Duodenal mucosa (tissue), 2 donors: ENCODE measurements around the gene MOK.
"Not testable (repeated sequence)": the region's sequence is repeated elsewhere in the genome, so short reads cannot be mapped to it uniquely, and the experiment has no call there.

Experiments
- H3K27ac ChIP-seq: one replicate; pipeline ENCODE4 v1.7.0; 2013; ENCODE audit warnings: low read depth, low read length
- H3K27me3 ChIP-seq, 2 donors: one replicate each; pipeline ENCODE4 v1.7.0; 2013; ENCODE audit warnings: low read length in 2 of 2, control low read depth in 1 of 2; ENCODE audit not compliant: insufficient read depth in 2 of 2, control insufficient read depth in 1 of 2
- H3K36me3 ChIP-seq, 2 donors: one replicate each; pipeline ENCODE4 v1.7.0; 2013; ENCODE audit warnings: low read length in 2 of 2, control low read depth in 1 of 2; ENCODE audit not compliant: insufficient read depth in 2 of 2, control insufficient read depth in 1 of 2
- H3K4me1 ChIP-seq, 2 donors: one replicate each; pipeline ENCODE4 v1.7.0; 2013; ENCODE audit warnings: low read length in 2 of 2, control low read depth in 1 of 2; ENCODE audit not compliant: insufficient read depth in 2 of 2, control insufficient read depth in 1 of 2
- H3K4me3 ChIP-seq, 2 donors: one replicate each; pipeline ENCODE4 v1.7.0; 2013; ENCODE audit warnings: low read length in 2 of 2, low read depth in 1 of 2
- H3K9ac ChIP-seq, 2 donors: one replicate each; pipeline ENCODE4 v1.7.0; 2013; ENCODE audit warnings: low read length in 2 of 2, low read depth in 1 of 2
- H3K9me3 ChIP-seq, 2 donors: one replicate each; pipeline ENCODE4 v1.7.0; 2013; ENCODE audit warnings: low read length in 2 of 2, control low read depth in 1 of 2; ENCODE audit not compliant: control insufficient read depth in 1 of 2

Gene MOK

GRCh38 chr14:102342238-102342637 is 37.3 kb upstream of the MOK start:
- no peaks in the 10 kb centered on the region for H3K9me3 ChIP-seq
- no peaks in the 10 kb centered on the region for H3K27me3 ChIP-seq
- H3K9ac ChIP-seq, result no peak overlapping the region
- no peak overlapping the region for H3K27ac ChIP-seq
- no peak overlapping the region for H3K4me3 ChIP-seq
- H3K4me1 ChIP-seq, result no peaks in the 10 kb centered on the region
- H3K36me3 ChIP-seq, result peaks cover 28 to 69% of the 10 kb centered on the region in 2 donors

- Histone ChIP-seq H3K27me3 (no peaks in the 10 kb centered on the region), H3K4me1 (no peaks in the 10 kb centered on the region), H3K4me3 (no peak overlapping the region), H3K9me3 (no peaks in the 10 kb centered on the region), H3K36me3 (peaks cover 28 to 67% of the 10 kb centered on the region in 2 donors), H3K27ac (no peak overlapping the region), H3K9ac (no peak overlapping the region)
These were observed 36.6 kb upstream of the MOK start for GRCh38 chr14:102341566-102341965.

GRCh38 chr14:102338724-102339123 is 33.8 kb upstream of the MOK start:
- H3K9ac ChIP-seq, result no peak overlapping the region
- H3K27me3 ChIP-seq, result no peaks in the 10 kb centered on the region
- H3K27ac ChIP-seq, result no peak overlapping the region
- peaks cover 12 to 54% of the 10 kb centered on the region in 2 donors for H3K36me3 ChIP-seq
- no peaks in the 10 kb centered on the region for H3K4me1 ChIP-seq
- no peak overlapping the region for H3K4me3 ChIP-seq
- no peaks in the 10 kb centered on the region for H3K9me3 ChIP-seq

GRCh38 chr14:102335163-102335562 is 30.2 kb upstream of the MOK start:
- Histone ChIP-seq H3K4me3 (no peak overlapping the region), H3K27ac (no peak overlapping the region), H3K4me1 (no peaks in the 10 kb centered on the region), H3K36me3 (peaks cover 0 to 42% of the 10 kb centered on the region in 2 donors), H3K9me3 (no peaks in the 10 kb centered on the region), H3K9ac (no peak overlapping the region), H3K27me3 (no peaks in the 10 kb centered on the region)

GRCh38 chr14:102333795-102334705 is 29.1 kb upstream of the MOK start:
- no peak overlapping the region for H3K4me3 ChIP-seq
- no peaks in the 10 kb centered on the region for H3K4me1 ChIP-seq
- H3K9me3 ChIP-seq, result no peaks in the 10 kb centered on the region
- peaks cover 0 to 40% of the 10 kb centered on the region in 2 donors for H3K36me3 ChIP-seq
- no peak overlapping the region for H3K27ac ChIP-seq
- H3K9ac ChIP-seq, result no peak overlapping the region
- H3K27me3 ChIP-seq, result no peaks in the 10 kb centered on the region

GRCh38 chr14:102333390-102333789 is 28.4 kb upstream of the MOK start:
- H3K4me3 ChIP-seq, result no peak overlapping the region
- H3K36me3 ChIP-seq, result peaks cover 0 to 34% of the 10 kb centered on the region in 2 donors
- H3K4me1 ChIP-seq, result no peaks in the 10 kb centered on the region
- H3K9ac ChIP-seq, result no peak overlapping the region
- no peaks in the 10 kb centered on the region for H3K27me3 ChIP-seq
- no peaks in the 10 kb centered on the region for H3K9me3 ChIP-seq
- H3K27ac ChIP-seq, result no peak overlapping the region

GRCh38 chr14:102330806-102331205 is 25.8 kb upstream of the MOK start:
- no peaks in the 10 kb centered on the region for H3K9me3 ChIP-seq
- H3K27me3 ChIP-seq, result no peaks in the 10 kb centered on the region
- H3K36me3 ChIP-seq, result peaks cover 2 to 28% of the 10 kb centered on the region in 2 donors
- H3K27ac ChIP-seq, result no peak overlapping the region
- H3K9ac ChIP-seq, result no peak overlapping the region
- H3K4me1 ChIP-seq, result no peaks in the 10 kb centered on the region
- no peak overlapping the region for H3K4me3 ChIP-seq

- H3K36me3 ChIP-seq, result peaks cover 3 to 26% of the 10 kb centered on the region in 2 donors
- not testable (repeated sequence) for H3K27me3 ChIP-seq, H3K27ac ChIP-seq
These were observed 24.4 kb upstream of the MOK start for GRCh38 chr14:102329381-102329780.

GRCh38 chr14:102326583-102326982 is 21.6 kb upstream of the MOK start:
- no peak overlapping the region for H3K9ac ChIP-seq
- H3K27ac ChIP-seq, result no peak overlapping the region
- no peaks in the 10 kb centered on the region for H3K27me3 ChIP-seq
- peaks cover 3 to 10% of the 10 kb centered on the region in 2 donors for H3K36me3 ChIP-seq
- no peaks in the 10 kb centered on the region for H3K9me3 ChIP-seq
- peaks cover 14% of the 10 kb centered on the region in 2 donors for H3K4me1 ChIP-seq
- H3K4me3 ChIP-seq, result no peak overlapping the region

More at GRCh38 chr14:102329381-102329780, 24.4 kb upstream of the MOK start:
- H3K9ac ChIP-seq, H3K9me3 ChIP-seq, H3K4me1 ChIP-seq, H3K4me3 ChIP-seq: not testable (repeated sequence)

- H3K36me3 ChIP-seq, result peaks cover 3 to 8% of the 10 kb centered on the region in 2 donors
- H3K27ac ChIP-seq, result no peak overlapping the region
- no peaks in the 10 kb centered on the region for H3K9me3 ChIP-seq
- H3K27me3 ChIP-seq, result no peaks in the 10 kb centered on the region
- H3K4me1 ChIP-seq, result peaks cover 21% of the 10 kb centered on the region in 2 donors
- H3K4me3 ChIP-seq, result no peak overlapping the region
- no peak overlapping the region for H3K9ac ChIP-seq
These were observed 20.9 kb upstream of the MOK start for GRCh38 chr14:102325791-102326345.
